Measurements from ENCODE around the gene ZIK1.

The ZIK1 gene

GRCh38 chr19:57611113-57611512 lies 27.2 kb downstream of the ZIK1 start:
- DNase-seq (ENCODE audit: low read depth, low spot score), result no peak

GRCh38 chr19:57613941-57614743 lies 30.2 kb downstream of the ZIK1 start, which contains the start of gene ZNF134:
Gene ZNF134 (plus strand): TSS chr19:57614242. CDS start chr19:57619469, 5,227 bp downstream.
- DNase-seq (ENCODE audit: low read depth, low spot score), result peak; percentile 76

- DNase-seq (ENCODE audit: low read depth, low spot score), result no peak
These were observed 31.4 kb downstream of the ZIK1 start for GRCh38 chr19:57615346-57615745.

GRCh38 chr19:57620673-57621348 lies 36.9 kb downstream of the ZIK1 start:
- no peak for DNase-seq (ENCODE audit: low read depth, low spot score)

GRCh38 chr19:57623091-57623490 lies 39.1 kb downstream of the ZIK1 start:
- DNase-seq (ENCODE audit: low read depth, low spot score), result no peak

GRCh38 chr19:57632987-57633831 lies 49.3 kb downstream of the ZIK1 start, which contains the start of gene ZNF211:
Gene ZNF211 (plus strand): TSS chr19:57633168. CDS start chr19:57633347, 179 bp downstream.
- DNase-seq (ENCODE audit: low read depth, low spot score), result peak; percentile 80

GRCh38 chr19:57633832-57634131 lies 49.8 kb downstream of the ZIK1 start:
- no peak for DNase-seq (ENCODE audit: low read depth, low spot score)

- DNase-seq (ENCODE audit: low read depth, low spot score), result no peak
These were observed 53.4 kb downstream of the ZIK1 start for GRCh38 chr19:57637379-57637778.

GRCh38 chr19:57641715-57642234 lies 57.8 kb downstream of the ZIK1 start:
- DNase-seq (ENCODE audit: low read depth, low spot score), result no peak

GRCh38 chr19:57642396-57643046 lies 58.6 kb downstream of the ZIK1 start:
- DNase-seq (ENCODE audit: low read depth, low spot score), result no peak

Measured in activated CD4-positive, CD25-positive, alpha-beta regulatory T cell treated with anti-CD3 and anti-CD28 coated beads, Interleukin-2, amount 50 U/mL, for 16 hours (primary cell).